Measurements from ENCODE around the gene SYNDIG1L.
A peak's percentile ranks its signal among the peaks of the same experiment; 100 is the strongest.
"Not testable (repeated sequence)": the region's sequence is repeated elsewhere in the genome, so short reads cannot be mapped to it uniquely, and the experiment has no call there.

The SYNDIG1L gene

DNA sequence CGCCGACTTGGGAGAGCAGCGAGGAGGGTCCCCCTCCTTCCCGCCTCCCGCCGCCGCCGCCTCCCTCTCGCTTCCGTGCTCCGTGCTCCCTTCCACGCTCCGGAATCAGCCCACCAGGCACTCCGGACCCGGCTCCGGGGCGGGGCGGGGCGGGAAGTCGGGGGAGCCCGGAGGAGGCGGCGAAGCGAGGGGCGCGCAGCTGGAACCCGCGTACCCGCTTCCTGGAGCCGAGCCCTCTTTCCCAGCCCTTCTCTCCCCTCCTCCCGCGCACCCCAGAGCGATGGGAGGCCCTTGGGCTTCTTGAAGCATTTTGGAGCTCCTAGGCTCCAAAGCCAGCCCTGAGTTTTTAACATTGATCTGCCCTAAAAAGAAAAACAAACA lies at the start of gene SYNDIG1L:
Gene SYNDIG1L (minus strand): TSS at position 9 of the 381 bp plus-strand sequence. CDS start 16,466 bp downstream, outside the sequence.
- no peak for DNase-seq

DNA sequence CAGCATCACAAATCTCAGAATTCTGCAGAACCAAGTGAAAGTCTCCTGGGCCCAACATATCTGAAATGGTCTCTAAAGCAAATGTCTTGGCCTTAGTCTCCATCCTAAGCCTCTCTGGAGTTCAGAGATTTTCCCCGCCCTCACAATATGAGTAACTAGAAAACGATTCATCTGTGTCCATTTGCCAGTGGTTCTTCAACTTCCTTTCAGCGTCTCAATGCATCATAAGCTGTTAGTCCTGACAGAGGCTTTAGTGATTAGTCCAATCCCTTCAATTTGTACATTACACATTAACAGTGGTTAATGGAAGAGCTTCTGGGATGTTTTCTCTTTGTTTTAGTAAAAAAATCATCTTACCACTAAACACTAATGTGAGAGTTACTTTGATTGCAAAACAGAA lies 49.7 kb upstream of the SYNDIG1L start:
- DNase-seq, result no peak

DNA sequence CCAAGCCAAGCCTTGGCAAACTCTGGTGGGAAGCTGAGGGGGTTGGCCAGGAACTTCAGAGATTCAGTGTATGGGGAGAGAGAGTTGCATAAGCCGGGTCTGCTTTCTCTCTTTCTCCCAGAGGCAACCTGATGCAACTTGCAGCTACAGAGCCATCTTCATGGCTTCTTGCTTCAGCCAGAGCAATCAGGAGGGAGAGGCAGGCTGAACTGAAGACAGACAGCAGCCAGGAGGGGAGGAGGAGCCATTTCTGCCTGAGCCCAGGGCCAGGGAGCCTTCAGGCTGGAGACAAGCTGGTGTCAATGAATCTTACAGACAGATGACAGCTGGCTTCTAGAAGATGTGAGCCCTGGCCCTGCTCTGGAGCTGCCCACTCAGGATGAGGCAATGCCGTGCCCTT lies 48.4 kb upstream of the SYNDIG1L start:
- DNase-seq, result no peak

DNA sequence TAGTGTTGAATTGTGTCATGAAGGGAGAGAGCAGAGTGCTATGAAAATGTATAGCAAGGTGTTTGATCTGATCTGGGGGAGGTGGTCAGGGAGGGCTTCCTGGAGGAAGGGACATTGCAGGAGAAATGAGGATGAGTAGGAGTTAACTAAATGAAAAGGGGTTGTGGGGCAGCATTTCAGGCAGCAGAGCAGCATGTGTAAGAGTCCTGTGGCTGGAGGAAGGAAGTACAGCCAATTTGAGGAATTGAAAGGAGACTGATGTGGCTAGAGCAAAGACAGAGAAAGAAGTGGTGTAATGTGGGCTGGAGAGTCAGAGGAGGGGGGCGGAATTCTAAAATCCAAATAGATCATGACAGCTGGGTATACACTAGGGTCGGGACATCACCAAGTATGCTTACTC lies 46.6 kb upstream of the SYNDIG1L start:
- no peak for DNase-seq

DNA sequence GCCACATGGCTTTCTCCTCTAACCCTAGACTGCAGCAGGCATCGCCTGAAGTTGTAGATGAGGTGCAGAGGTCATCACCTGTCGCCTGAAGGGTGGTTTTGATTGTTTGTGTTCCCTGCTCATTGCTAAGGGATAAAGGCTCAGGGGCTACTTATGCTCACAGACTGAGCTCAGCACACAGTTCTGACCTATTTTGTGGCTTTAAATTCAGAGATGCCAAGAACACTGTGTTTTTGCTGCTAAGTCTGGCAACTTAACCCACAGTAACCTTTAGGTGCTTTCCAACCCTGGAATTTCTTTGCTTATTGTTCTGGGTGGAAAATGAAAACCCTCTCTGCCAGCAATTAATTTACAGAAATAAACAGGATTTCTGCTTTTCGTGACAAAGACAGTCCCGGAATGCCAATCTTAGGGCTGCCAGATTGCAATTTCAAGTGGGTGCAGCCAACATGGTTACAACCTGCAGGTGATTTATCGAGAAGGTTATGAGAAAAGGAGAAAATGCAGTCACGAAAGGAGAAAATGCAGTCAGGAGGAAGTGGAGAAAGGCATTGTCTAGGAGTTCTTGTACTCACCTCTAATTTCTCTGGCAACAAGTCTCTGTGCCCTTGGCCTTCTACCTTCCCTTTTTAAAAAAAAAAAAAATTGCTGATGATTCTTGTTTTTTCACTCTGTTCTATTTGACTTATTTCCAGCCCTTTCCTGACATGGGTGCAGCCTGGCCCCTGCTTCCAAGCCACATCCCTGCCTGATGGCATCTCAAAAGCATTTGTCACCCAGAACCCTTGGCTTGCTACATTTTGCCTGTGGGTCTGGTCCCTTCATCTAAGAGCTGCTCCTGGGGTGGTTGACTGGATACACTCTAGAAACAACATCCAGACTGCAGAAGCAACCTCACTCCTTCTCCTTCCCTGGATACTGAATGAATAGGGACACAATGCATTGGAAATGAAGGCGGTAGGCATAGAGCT lies 43.8 kb upstream of the SYNDIG1L start:
- no peak for DNase-seq

DNA sequence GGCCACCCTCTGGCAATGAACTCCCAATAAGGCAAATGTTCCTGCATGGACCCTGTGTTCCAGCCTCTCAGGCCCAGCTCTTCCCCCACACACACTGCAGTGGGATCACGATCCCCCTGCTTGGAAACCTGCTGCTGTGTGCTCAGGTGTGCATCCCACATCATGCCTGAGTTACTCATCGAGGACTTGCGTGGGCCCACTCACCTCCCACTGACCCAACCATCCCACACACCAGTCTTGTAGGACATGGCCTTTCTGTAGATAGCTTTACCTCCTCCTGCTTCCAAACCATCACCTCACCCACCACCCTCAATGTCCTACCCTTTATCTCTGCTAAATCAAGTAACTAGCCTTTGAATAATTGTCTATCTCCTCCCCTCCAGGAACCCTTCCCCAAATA lies 42.5 kb upstream of the SYNDIG1L start:
- DNase-seq, result no peak

DNA sequence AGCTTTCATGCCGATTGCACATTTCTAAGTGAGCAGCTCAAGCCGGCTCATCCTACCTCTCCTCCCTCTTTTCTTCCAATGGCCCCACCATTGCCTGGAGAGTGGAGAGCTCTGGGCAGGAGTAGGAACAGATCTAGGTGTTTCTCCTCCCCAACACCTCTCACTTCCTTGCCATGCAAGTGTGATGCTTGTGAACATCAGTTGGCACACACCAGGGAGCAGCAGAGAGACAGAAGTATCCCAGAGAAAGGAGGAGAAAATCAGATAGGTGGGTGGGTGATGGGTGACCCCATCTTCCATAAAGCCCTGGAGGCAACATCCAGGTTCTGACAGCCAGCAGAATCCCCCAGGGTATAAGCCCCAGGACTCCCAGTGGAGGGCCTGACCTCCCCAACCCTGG lies 39.3 kb upstream of the SYNDIG1L start:
- DNase-seq, result no peak

DNA sequence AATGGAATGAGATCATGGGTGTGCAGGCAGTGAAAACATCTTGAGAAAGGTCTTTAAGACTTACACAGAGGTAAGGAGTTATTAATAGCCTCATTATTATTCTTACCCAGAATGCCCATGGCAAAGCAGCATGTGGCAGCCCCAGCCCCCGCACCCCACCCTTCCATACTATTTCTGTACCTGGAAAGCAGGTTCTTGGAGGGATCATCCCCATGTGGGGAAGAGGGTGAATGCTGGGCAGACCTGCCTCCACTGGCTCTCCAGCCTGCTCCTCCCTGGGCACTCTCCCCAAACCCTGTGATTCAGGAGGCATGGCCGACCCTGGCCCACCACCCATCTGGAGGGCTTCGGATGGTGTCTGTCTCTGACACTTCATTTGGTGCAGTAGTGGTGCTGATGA lies 38.8 kb upstream of the SYNDIG1L start:
- no peak for DNase-seq

DNA sequence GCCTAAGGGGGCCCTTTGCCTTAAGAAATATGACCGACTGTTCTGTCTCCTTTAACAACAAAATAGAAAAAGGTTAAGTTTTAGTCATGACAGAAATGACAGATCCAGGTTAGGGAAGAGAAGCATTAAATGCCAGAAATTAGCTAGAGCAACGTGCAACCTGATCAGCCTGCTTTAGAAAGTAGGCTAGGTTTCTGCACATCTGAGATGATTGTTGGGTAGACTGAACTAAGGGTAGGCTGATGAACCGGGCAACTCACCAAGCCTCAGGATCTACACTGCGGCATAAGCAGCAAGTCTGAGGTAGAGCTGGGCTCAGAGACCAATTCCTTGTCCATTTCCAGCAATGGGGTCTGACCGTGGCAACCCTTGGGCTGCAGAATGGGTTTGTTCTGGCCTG lies 37.7 kb upstream of the SYNDIG1L start:
- DNase-seq, result no peak

DNA sequence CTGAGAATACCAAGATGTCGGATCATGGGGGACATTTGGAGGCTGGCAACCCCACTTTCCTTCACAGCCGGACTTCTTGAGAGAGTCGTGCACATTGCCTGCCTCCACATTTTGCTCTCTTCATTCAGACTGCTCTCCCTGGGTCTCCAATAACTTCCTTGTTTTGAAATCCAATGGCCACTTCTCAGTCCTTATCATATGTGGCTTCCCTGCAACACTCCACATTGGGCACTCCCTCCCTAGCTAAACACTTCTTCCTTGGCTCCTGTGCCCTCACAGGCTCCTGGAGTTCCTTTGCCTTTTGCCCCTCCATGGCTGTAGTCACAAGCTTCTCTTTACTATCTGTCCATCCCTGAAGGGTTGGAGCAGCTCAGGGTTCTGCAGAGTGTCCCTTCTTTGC lies 37.0 kb upstream of the SYNDIG1L start:
- no peak for DNase-seq

DNA sequence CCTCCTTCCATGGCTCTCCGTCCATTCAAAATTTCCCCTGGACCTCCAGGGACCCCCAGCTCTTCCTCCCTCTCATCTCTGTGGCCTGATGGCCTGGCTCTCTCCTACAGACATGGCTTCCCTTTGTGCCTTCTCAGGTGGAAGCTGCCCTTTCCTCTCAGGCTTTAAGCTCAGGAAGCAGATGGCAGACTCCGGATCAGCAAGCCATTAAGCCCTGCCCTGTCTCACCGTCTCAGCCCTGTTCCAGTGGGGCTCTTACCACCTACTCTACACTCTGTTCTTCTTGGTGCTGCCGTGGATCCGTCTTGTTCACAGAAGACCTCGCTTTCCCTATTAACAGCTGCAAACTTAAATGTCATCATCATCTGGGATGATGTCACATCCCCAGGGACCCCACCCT lies 34.0 kb upstream of the SYNDIG1L start:
- no peak for DNase-seq

DNA sequence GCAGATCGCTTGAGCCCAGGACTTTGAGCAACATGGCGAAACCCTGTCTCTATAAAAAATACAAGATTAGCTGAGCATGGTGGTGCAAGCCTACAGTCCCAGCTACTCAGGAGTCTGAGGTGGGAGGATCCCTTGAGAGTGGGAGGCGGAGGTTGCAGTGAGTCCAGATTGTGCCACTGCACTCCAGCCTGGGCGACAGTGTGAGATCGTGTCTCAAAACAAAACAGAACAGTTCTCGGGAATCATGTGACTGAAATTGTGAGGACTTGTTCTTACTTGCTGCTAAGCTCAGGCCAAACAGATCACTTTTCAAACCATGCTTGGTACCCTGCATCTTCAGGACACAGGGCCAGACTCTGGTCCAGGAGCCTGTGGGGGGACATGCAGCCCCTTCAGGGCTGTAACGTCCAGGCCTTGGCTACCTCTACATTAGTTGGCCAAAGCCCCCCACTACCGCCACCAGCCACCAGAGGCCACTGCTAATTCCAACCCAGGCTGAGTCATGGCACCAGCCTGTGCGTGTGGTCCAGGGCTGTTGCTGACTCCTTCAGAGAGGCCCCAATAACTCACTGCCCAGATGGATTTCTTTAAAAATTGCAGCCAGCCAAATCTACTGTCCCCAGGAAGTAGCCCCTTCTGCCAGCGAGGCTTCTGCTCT lies 33.4 kb upstream of the SYNDIG1L start:
- DNase-seq, result peak; percentile 46

DNA sequence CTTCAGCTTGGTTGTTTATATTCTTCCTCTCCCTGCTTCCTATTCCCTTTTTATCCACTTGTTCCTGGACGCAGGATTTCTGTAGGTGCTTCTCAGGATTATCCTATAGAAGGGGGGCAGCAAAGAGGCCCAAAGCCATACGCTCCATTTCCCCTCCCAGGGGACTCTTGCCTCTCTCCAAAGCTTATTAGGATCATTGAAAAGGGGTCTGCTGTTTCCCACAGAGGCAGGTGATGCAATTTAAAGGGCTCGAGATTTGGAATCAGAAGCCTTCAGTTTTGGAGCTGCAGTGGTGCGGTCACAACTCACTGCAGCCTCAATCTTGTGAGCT lies 31.5 kb upstream of the SYNDIG1L start:
- no peak for DNase-seq

DNA sequence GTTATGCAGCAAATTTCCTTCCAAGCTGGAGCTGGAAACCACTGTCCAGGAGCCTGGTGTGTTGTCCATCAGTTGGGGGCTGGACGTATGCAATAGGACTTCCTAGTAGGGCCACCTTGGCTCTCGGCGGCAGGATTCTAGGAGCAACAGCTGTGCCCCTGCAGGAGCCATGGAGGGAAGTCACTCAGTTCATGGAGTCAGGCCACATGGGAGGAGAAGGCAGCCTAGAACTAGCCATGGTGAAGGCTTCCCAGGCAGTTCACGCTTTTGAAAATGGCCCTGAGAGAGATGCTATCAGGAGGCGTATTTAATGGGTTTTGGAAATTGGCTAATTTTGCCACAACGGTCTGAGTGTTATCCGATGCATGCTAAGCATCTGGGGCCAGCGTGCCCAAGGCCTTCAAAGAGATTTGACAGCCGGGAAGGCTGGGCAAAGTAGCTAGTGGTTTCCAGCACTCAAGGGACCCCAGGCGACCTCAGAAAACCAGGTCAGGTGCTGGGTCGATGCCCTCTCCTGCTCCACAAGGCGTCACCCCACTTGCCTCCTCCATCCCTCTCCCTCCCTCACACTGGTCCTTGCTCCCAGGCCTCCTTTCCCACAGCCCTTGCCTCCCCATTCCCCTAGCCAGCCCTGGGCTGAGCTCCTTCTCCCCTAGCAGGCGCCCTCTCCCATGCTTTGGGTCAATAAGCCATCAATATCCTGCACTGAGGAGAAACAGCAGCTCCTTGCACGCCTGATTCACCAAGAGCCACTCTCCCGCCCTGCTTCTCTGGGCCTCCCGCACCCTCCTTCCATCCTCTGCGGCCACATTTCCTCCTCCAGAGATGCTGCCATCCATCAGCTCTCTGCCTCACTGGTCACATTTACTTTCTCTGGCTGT lies 30.9 kb upstream of the SYNDIG1L start:
- no peak for DNase-seq

DNA sequence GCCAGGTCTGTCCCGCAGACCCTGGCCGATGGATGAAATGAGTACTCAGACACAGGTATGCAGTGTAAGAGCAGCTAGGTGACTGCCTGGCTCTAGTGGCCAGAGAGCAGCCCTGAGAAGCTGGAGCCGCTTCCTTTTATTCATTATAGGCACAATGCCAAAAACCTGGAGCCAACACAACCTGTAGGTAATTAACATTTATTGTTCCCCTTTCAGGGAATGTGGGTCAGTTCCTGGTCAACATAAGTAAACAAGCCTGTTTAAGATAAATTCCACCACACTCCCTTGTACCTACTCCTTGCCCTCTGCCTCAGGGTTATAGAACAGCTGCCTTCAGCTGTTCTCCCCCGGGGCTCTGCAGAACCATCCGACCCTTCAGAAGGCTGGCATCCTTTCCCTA lies 28.4 kb upstream of the SYNDIG1L start:
- DNase-seq, result not testable (repeated sequence)

DNA sequence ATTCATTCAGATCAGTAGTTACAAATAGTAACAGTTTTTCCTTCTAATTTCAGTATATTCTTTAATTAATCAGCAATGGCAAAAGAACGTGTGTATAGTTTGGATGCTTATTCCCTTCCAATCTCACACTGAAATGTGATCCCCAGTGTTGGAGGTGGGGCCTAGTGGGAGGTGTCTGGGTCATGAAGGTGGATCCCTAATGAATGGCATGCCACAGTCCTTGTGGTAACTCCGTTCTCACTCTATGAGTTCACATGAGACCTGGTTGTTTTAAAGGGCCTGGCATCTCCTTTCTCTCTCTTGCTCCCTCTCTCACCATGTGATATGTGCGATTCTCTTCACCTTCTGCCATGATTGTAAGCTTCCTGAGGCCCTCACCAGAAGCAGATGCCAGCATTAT lies 18.9 kb upstream of the SYNDIG1L start:
- DNase-seq, result no peak

DNA sequence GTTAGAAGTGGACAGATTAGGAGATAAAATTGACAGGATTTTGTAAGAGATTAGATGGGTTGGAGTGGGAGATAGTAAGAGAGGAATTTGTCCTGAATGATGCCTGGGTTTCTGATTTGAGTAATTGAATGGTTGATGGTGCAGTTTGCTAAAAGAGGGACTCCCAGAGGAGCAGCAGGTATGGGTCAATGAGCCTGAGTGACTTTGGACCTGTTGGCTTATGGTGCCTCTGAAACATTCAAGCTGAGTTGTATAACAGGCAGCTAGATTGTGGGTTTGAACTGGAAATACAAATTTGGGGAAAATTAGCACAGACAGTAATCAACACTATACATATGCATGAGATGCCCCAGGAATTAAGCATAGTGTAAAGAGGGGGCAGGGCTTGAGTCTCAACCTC lies 16.7 kb upstream of the SYNDIG1L start:
- DNase-seq, result no peak

DNA sequence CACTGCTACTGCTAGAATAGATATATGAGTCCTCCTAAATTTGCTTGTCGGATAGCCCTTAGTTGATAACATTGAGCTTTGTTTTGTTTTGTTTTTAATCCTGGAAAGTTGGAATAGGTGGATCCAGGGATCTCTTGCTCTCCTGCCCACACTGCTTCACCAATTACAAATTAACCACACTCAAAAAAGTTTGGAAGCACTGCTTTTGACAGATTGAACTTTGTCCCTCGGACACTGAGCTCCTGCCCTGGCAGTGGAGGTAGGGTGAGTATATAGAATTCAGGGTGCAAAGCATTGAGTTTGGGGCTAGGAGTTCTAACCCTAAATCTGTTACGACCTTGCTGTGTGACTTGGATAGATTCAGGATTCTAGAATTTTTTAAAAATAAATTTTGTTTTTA lies 15.1 kb upstream of the SYNDIG1L start:
- DNase-seq, result no peak

DNA sequence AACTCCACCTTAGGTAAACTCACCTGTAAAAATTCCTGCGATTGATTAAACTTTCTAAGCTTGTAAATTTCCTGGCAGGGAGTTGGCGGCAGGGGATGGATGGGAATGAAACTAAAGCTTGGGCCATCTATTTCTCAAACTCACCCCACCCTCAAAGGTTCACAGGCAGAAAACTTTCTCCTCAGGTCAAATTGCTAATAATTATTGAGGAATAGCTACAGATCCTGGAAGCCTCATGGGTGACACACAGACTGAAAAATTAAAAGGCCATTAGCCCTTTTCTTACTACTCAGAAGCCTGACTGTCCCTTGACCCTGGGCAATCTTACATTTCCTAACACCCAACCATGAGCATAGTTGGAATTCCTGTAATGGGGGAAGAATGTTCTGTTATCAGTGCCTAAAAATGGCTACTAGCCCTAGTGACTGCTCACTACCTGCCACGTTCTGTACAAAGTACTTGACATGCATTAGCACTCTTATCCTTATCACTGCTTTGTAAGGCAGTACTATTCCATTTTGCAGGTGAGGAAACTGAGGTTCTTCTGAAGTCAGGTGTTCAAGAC lies 12.4 kb upstream of the SYNDIG1L start:
- DNase-seq, result no peak

DNA sequence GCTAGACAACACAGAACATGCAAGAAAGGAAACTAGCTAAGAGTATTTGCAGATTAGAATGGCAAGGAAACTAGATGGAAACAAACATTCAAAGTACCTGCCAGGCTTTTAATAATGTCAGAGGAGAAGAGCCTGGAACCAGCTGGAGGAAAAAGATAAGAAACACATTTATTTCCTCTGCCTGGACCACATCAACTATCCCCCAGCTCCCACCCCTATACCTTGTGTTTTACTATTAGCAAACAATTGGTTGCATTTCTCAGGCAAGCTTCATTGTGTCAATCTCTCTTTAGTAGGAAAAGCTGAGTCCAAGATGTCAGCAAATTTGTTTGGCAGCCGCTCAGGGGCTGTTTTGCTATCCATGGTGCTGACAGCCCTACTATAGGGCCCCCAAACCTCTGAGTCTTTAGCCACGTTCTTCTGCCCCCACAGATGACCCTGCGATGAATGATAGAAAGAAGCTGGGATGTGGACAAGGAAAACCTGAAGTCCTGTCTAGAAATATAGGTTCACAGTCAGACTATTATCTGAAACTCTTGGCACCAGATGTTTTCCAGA lies 11.6 kb upstream of the SYNDIG1L start:
- DNase-seq, result no peak

DNA sequence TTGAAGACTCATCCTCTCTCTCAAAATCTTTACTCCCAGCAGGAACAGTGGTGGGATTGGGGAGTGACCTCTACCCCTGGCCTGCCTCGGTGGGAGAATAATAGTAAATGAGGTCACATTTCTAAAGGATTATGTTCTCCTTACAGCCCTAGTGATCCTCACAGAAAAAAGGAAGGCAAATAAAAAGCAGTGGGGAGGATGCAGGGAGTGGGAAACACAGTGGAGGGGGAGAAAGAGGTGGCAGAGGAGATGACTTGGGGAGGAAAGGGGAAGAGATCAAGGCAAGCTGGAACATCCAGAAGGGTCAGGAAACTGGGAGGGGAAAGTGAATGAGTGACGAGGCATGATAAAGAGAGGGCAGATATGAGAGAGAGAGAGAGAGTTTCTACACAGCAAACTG lies 8.3 kb upstream of the SYNDIG1L start:
- no peak for DNase-seq

DNA sequence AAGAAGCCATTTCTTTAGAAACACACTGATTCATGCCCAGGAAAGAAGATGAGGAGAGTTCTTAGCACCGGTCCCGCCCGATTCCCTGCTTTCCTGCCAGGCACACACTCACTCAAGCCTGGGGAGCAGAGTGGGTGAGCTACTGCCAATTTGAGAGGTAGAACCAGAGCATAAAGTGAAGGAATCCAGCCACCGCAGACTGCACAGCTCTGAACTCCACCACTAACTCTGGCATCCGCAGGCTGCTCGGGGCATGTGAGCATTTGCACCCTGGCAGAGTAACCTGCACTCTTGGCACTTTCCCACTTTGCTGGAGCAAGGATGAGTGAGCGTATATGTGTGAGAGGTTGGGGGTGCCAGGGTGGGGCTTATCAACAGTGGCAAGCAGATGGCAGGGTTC lies 4.0 kb upstream of the SYNDIG1L start:
- DNase-seq, result no peak

DNA sequence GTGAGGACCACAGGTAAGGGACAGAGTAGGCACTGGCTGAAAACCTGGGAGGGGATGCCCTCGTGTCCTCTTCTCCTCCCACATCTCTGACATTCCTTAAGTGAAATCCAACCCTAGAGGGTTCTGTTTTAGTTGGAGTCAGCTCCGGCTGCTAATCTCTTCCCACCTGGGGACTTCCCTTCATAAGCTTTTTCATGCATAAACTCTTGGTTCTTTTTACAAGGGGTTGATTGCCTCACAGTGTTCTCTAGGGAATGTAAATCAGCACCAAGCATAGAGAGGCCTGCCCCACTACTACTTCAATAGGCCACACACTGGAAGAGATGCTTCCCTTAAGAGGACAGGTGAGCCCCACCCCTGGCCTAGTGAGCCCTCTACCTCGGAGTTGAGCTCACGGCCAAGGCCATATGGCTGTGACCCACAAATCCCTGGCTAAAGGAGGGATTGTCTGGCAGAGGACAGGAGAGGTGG lies 3.2 kb upstream of the SYNDIG1L start:
- no peak for DNase-seq
